Activated naive CD8-positive, alpha-beta T cell (primary cell): ENCODE measurements around the gene INTS6.
A peak's percentile ranks its signal among the peaks of the same experiment; 100 is the strongest.
"Not testable (repeated sequence)": the region's sequence is repeated elsewhere in the genome, so short reads cannot be mapped to it uniquely, and the experiment has no call there.

ENCODE experiments used
- H3K27ac Mint-ChIP-seq: one replicate; pipeline ENCODE4 v1.8.0; 2021; ENCODE audit warnings: mixed read lengths
- H3K27me3 Mint-ChIP-seq: one replicate; pipeline ENCODE4 v1.8.0; 2021; ENCODE audit warnings: mixed read lengths
- H3K36me3 Mint-ChIP-seq: one replicate; pipeline ENCODE4 v1.8.0; 2021; ENCODE audit warnings: mixed read lengths
- H3K4me1 Mint-ChIP-seq: one replicate; pipeline ENCODE4 v1.8.0; 2021; ENCODE audit warnings: low read depth, mixed read lengths
- H3K4me3 Mint-ChIP-seq: one replicate; pipeline ENCODE4 v1.8.0; 2021; ENCODE audit warnings: mild to moderate bottlenecking, mixed read lengths
- H3K9me3 Mint-ChIP-seq: one replicate; pipeline ENCODE4 v1.8.0; 2021; ENCODE audit warnings: low read depth, mixed read lengths

INTS6 gene

DNA sequence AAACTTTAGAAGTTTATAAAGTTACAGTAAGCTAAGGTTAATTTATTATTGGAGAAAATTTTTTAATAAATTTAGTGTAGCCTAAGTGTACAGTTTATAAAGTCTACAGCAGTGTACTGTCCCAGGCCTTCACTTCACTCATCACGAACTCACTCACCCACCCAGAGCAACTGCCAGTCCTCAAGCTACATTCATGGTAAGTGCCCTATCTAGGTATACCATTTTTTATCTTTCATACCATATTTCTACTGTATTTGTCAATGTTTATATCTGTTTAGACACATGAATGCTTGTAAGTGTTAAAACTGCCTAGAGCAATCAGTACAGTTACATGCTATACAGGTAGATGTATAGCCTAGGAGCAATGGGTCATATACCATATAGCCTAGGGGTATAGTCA lies 12.5 kb downstream of the INTS6 start:
- Mint-ChIP-seq H3K4me3 (no peak overlapping the region), H3K4me1 (peaks cover 15% of the 10 kb centered on the region), H3K27me3 (no peaks in the 10 kb centered on the region), H3K9me3 (no peaks in the 10 kb centered on the region), H3K27ac (no peak overlapping the region), H3K36me3 (no peaks in the 10 kb centered on the region)

DNA sequence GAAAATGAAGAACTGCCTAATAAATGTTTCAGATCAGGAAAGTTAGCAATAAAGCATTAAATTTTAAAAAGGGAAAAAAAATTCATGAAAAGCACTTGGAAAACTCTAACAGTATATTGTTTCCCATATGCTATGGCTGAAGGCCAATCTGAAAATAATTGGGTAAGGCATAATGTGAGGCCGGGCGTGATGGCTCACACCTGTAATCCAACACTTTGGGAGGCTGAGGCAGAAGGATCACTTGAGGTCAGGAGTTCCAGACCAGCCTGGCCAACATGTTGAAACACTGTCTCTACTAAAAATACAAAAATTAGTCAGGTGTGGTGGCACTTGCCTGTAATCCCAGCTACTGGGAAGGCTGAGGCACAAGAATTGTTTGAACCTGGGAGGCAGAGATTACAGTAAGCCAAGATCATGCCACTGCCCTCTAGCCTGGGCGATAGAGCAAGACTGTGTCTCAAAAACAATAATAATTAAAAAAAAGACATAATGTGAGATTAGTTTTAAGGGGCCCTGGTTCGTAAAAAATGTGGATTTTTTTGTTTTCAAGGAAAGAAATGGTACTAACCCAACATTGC lies 15.2 kb downstream of the INTS6 start:
- H3K4me3 Mint-ChIP-seq, result no peak overlapping the region
- H3K9me3 Mint-ChIP-seq, result no peaks in the 10 kb centered on the region
- no peaks in the 10 kb centered on the region for H3K27me3 Mint-ChIP-seq
- peaks cover 24% of the 10 kb centered on the region for H3K4me1 Mint-ChIP-seq
- no peak overlapping the region for H3K27ac Mint-ChIP-seq
- H3K36me3 Mint-ChIP-seq, result no peaks in the 10 kb centered on the region

DNA sequence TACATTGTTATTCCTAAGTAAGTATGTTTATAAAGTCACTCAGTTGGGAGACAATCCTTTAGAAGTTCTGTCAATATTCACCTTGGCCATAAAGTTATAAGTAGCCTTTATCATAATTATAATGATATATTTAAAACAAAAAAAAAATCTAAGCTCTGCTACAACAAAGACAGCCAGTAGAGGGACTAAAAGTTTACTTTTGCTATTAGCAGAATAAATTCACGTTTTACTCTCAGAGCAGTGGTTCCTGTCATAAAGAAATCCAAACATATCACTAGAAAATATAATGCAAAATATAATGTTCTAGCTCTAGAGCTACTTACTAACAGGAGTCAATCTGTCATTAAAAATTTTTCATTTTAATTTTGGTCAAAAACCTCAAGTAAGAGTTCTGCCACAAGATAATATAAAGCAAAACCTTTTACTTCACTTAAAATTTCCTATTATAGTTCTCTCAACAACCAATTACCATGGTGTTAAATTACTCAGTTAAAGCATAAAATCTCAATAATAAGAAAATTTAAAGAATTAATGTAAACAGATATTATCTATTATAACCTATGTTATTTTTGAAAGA lies 17.7 kb downstream of the INTS6 start:
- Mint-ChIP-seq H3K27ac (no peak overlapping the region), H3K36me3 (peaks cover 7% of the 10 kb centered on the region)

DNA sequence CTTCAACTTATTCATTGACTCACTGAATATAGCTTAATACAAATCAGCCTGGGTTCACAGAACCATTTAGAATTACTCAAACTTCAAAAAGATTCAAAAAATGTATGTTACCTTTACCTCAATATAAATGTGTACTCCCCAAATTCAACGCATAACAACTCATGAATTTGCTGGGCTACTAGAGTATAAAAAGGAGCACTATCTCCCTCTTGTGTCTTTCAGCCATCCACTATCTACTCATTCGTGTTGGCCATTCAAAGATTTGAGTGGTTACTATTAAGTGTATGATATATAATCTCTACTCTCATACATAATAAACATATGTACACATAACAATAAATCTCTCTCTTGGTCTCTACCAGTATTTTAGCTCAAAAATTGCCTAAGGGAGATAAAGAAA lies 20.3 kb downstream of the INTS6 start:
- no peak overlapping the region for H3K4me3 Mint-ChIP-seq
- H3K4me1 Mint-ChIP-seq, result peaks cover 48% of the 10 kb centered on the region
- peaks cover 15% of the 10 kb centered on the region for H3K36me3 Mint-ChIP-seq
- H3K27me3 Mint-ChIP-seq, result no peaks in the 10 kb centered on the region
- no peaks in the 10 kb centered on the region for H3K9me3 Mint-ChIP-seq
- no peak overlapping the region for H3K27ac Mint-ChIP-seq

More for the DNA sequence above, 17.7 kb downstream of the INTS6 start:
- H3K4me3 Mint-ChIP-seq, result no peak overlapping the region
- no peaks in the 10 kb centered on the region for H3K9me3 Mint-ChIP-seq
- no peaks in the 10 kb centered on the region for H3K27me3 Mint-ChIP-seq
- H3K4me1 Mint-ChIP-seq, result peaks cover 37% of the 10 kb centered on the region

DNA sequence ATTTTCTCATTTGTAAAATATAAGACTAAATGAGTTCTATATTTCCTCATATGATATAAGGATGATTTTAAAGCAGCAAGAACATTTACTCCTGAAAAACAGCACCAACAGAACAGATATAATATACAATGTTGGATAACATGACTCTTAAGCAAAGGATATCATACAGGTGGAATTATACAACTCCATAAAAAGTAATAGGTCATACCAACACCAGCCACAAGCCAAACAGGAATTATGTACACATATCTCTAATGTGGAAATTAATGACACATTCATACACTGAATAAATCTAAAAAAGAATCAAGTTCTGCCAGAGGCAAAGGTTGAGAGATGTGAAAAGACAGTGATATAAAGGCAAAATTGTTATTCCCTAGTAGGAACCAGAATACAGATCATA lies 25.9 kb downstream of the INTS6 start:
- Mint-ChIP-seq H3K27ac (no peak overlapping the region), H3K9me3 (no peaks in the 10 kb centered on the region), H3K36me3 (peaks cover 27% of the 10 kb centered on the region), H3K27me3 (no peaks in the 10 kb centered on the region), H3K4me1 (peaks cover 77% of the 10 kb centered on the region), H3K4me3 (peak overlapping the region; percentile 47)

DNA sequence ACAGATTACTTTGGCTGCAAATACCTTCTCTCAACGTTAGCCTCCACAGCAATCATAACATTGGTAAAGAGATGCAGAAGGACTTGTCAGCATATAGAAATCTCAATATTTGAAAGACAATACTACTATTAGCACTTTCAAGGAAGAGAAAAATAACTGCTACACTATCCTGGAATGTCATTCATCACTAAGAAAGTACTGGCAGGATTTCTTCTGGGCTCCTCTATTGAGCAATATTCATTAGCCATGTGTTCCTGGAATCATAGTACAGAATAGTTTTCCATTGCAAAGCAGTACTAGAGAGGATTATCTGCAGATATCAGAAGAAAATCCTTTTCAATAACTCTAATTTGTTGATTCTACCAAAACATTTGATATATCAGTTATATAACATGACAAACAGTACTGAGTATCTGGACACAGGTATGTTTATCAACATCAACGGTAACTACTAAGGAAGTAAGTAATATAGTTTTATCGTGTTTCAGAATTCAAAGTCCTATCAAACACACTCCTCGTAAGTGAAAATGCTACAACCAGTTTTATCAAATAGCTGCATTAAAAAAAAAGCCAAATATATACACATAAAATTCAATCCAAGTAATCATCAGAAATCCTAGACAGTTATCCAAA lies 27.3 kb downstream of the INTS6 start:
- Mint-ChIP-seq H3K4me3 (peak overlapping the region; percentile 23), H3K27me3 (no peaks in the 10 kb centered on the region), H3K9me3 (no peaks in the 10 kb centered on the region)

DNA sequence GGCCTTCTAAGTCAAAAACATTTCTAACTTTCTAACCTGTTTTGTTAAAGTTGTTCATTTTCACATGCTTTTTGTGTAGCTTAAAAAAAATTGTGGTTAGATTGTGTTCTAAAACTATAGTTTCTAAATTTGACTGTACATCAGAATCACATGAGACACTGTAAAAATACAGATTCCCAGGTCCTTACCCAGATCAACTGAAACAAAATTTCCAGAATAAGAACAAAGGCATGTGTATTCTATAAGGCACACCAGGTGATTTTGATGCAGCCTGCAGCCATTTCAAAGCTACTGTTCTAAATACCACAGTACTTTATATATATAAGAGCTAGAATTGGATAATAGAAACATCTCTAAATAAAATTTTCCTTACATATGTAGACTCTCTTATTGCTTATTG lies 29.1 kb downstream of the INTS6 start:
- Mint-ChIP-seq H3K36me3 (peaks cover 26% of the 10 kb centered on the region), H3K27ac (no peak overlapping the region), H3K27me3 (no peaks in the 10 kb centered on the region), H3K4me1 (peaks cover 85% of the 10 kb centered on the region), H3K9me3 (no peaks in the 10 kb centered on the region), H3K4me3 (no peak overlapping the region)

More for the DNA sequence above, 27.3 kb downstream of the INTS6 start:
- Mint-ChIP-seq H3K4me1 (peaks cover 85% of the 10 kb centered on the region), H3K36me3 (peaks cover 27% of the 10 kb centered on the region), H3K27ac (no peak overlapping the region)

DNA sequence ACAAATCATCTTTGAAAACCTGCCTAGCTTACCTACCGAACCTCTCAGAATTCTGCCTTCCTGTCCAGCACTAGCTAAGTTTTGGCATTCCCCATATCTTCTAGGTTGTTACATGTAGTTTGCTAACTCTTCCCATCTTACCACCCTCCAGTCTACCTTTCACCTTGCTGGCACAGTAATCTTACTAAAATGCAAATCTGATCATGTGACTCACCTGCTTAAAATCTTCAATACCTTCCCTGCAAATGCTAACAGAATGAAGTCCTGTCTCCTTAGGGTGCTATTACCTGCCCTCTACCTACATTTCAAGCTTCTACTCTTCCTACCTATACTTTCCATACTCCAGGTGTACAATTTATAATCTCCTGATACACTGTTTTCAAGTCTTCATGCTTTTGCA lies 30.4 kb downstream of the INTS6 start:
- no peaks in the 10 kb centered on the region for H3K27me3 Mint-ChIP-seq
- H3K9me3 Mint-ChIP-seq, result no peaks in the 10 kb centered on the region
- peaks cover 28% of the 10 kb centered on the region for H3K36me3 Mint-ChIP-seq
- H3K4me1 Mint-ChIP-seq, result peaks cover 88% of the 10 kb centered on the region
- H3K27ac Mint-ChIP-seq, result peak overlapping the region; percentile 82
- peak overlapping the region; percentile 11 for H3K4me3 Mint-ChIP-seq

DNA sequence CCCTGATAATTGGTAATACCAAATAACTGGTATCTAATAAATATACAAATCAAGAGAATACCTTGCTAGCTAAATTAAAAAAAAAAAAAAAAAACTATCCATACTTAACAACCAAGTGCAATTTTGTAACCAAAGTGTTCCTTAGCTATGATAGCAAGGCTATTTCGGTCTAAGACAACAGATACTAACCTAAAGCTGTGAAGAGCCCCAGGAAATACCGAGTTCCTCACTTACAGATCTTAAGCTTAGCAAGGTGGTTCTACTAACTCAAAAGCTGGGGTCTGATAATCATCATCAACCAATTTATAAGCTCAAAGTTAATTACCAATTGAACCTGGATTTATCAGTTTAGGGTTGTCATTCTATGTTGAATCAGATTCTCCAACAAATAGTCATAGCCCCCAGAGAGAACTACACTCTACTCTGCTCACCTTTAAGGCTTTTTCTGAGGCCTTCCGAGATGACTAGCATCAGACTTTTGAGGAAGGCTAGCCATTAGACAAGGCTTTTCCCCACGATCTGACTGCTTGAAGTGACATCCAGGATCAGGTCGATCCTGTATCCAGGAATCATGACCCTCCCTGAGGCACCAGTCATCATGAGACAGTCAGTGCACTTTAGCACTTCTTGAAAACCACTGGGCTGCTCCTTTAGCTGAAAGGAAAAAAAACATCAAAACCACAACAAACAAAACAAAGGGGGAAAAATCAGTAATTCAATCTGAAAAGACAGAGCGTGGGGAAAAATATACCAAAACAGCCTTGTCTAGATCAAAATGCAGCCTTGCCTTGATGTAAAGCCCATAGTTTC lies 31.9 kb downstream of the INTS6 start:
- Mint-ChIP-seq H3K27me3 (no peaks in the 10 kb centered on the region), H3K27ac (peak overlapping the region; percentile 82), H3K9me3 (peaks cover 1% of the 10 kb centered on the region), H3K4me3 (peak overlapping the region; percentile 65), H3K4me1 (peaks cover 86% of the 10 kb centered on the region), H3K36me3 (peaks cover 31% of the 10 kb centered on the region)

DNA sequence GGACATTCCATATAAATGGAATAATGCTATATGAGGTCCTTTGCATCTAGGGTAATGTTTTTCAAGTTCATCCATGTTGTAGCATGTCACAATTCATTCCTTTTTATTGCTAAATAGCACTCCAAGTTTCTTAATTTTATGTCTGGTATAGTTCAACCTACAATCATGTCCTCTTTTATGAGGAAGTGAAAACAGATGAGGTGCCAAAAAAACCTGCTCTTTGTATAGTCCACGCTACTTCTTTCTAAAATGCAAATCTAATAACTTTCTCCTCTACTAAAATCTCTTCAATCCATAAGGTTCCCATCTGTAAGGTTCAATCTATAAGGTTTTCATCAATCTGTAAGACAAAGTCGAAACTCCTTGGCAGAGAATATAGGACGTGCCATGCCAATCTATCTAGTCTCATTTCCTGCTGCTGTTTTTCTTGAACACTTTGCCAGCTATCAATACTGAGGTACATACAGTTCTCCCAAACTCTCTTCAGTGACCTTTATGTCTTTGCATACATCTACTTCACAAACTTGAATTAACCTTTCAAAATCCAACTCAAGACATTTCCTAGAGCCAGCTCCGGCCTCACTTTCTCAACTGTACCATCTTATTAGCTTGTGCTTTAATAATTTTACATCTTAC lies 33.7 kb downstream of the INTS6 start:
- H3K9me3 Mint-ChIP-seq, result peaks cover 4% of the 10 kb centered on the region
- peak overlapping the region; percentile 47 for H3K27ac Mint-ChIP-seq
- no peaks in the 10 kb centered on the region for H3K27me3 Mint-ChIP-seq
- peak overlapping the region; percentile 2 for H3K4me3 Mint-ChIP-seq
- H3K36me3 Mint-ChIP-seq, result peaks cover 33% of the 10 kb centered on the region
- peaks cover 87% of the 10 kb centered on the region for H3K4me1 Mint-ChIP-seq

DNA sequence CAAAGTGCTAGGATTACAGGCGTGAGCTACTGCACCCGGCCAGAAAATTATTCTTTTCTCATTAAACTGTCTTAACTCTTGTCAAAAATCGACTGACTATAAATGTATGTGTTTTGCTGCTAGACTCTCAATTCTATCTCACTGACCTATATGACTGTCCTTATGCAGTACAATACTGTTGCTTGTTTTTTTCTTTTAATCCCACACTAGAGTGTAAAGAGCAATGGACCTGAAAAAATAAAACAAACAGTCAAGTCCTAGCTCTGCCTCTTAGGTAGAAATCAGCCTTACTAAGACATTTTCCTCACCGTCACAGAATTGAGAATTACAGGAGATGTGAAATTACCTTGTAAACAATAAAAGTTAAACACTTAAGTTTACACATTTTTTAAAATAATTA lies 35.1 kb downstream of the INTS6 start:
- peaks cover 4% of the 10 kb centered on the region for H3K9me3 Mint-ChIP-seq
- H3K4me1 Mint-ChIP-seq, result peaks cover 86% of the 10 kb centered on the region
- H3K27me3 Mint-ChIP-seq, result no peaks in the 10 kb centered on the region
- H3K4me3 Mint-ChIP-seq, result no peak overlapping the region
- H3K36me3 Mint-ChIP-seq, result peaks cover 33% of the 10 kb centered on the region
- peak overlapping the region; percentile 47 for H3K27ac Mint-ChIP-seq

DNA sequence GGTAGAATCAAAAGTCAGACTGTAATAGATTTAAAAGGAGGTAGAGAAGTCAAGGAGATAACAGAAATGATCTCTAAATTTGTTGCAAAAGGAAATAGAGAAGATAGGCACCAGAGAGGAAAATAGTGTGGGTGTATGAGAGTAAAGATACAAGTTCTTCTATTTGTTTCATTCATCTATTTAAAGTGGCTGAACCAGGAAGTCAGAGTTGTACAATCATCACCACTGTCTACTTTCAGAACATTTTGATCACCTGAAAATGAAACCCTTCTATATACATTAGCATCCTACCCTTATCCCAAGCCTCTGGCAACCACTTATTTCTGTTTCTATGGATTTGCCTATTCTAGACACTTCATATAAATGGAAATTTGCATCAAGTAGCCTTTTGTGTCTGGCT lies 36.7 kb downstream of the INTS6 start:
- Mint-ChIP-seq H3K4me1 (peaks cover 78% of the 10 kb centered on the region), H3K4me3 (peak overlapping the region; percentile 44), H3K27ac (peak overlapping the region; percentile 77), H3K9me3 (peaks cover 4% of the 10 kb centered on the region), H3K36me3 (peaks cover 36% of the 10 kb centered on the region), H3K27me3 (no peaks in the 10 kb centered on the region)

DNA sequence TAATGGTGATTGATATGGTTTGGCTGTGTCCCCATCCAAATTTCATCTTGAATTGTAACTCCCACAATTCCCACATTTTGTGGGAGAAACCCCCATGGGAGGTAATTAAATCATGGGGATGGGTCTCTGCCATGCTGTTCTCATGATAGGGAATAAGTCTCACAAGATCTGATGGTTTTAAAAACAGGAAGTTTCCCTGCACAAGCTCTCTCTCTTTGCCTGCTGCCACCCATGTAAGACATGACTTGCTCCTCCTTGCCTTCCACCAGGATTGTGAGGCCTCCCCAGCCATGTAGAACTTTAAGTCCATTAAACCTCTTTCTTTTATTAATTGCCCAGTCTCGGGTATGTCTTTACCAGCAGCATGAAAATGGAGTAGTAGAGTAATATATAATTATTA lies 37.5 kb downstream of the INTS6 start:
- H3K27ac Mint-ChIP-seq, H3K4me3 Mint-ChIP-seq, H3K27me3 Mint-ChIP-seq, H3K9me3 Mint-ChIP-seq: not testable (repeated sequence)
- peaks cover 33% of the 10 kb centered on the region for H3K36me3 Mint-ChIP-seq
- H3K4me1 Mint-ChIP-seq, result peaks cover 75% of the 10 kb centered on the region

DNA sequence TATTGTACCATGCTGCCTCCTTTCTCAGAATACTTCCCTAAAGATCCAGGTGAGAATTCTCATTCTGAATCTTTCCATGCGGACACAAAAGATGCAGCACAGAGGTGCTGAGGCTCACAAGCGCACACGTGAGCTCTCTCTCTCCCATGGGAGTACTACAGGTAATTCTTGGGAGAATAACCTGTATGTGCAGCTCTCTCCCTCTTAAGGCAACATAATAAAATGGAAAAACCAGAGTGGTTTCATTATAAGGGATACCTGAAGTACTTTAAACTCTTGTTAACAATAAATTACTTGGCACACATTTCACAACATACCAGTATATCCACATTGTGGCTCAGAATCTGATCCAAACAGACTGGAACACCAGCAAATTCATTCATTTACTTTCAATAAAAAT lies 40.4 kb downstream of the INTS6 start:
- Mint-ChIP-seq H3K36me3 (peaks cover 21% of the 10 kb centered on the region), H3K9me3 (peaks cover 4% of the 10 kb centered on the region), H3K27ac (no peak overlapping the region), H3K4me3 (no peak overlapping the region), H3K27me3 (no peaks in the 10 kb centered on the region), H3K4me1 (peaks cover 62% of the 10 kb centered on the region)

DNA sequence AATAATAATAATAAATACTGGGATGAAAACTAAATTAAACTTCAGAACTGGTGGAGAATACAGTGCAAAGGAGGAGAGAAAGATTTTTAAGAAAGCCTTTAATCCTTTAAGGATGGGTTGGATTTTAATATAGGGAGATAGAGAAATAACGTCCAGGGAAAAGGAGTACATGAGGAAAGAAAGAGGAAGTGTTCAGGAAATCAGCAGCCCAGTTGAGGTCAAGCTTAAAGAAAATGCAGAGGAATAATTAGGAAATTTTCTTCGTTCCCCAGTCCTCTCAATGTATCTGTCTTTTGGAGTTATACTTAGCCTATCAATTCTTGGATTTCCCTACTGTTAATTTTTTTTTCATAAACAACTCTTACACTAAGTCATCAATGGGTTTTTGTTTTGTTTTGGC lies 47.7 kb downstream of the INTS6 start:
- H3K27ac Mint-ChIP-seq, result no peak overlapping the region

More for the DNA sequence above, 47.7 kb downstream of the INTS6 start:
- Mint-ChIP-seq H3K9me3 (peaks cover 7% of the 10 kb centered on the region), H3K4me1 (peaks cover 69% of the 10 kb centered on the region), H3K36me3 (peaks cover 23% of the 10 kb centered on the region), H3K27me3 (no peaks in the 10 kb centered on the region), H3K4me3 (no peak overlapping the region)
